Esophagus muscularis mucosa (tissue), 4 donors: ENCODE results near the gene LIN9. TPM values are rescaled to one million over a fixed set of nuclear protein-coding genes. Genes with fewer than 3 reads are reported as not detected.

Experiments
- DNase-seq: peaks from one replicate; pipeline ENCODE4 v3.0.0-alpha.2; 2017; ENCODE audit errors: extremely low spot score
- H3K27ac ChIP-seq, 4 donors: fragments of 200-600 bp; sonication (generic); replicated peaks in 1 of 4; 1 replicate in 3 of 4; 2 replicates in 1 of 4; pipeline ENCODE4 v1.5.1; 2016 to 2019; ENCODE audit warnings: mild to moderate bottlenecking in 1 of 4
- H3K27me3 ChIP-seq, 4 donors: fragments of 200-600 bp; sonication (generic); one replicate each; pipeline versions ENCODE4 v1.5.1 to v1.6.0; 2016 to 2019
- H3K36me3 ChIP-seq, 4 donors: fragments of 200-600 bp; sonication (generic); one replicate each; pipeline ENCODE4 v1.5.1; 2016 to 2019
- H3K4me1 ChIP-seq, 4 donors: fragments of 200-600 bp; sonication (generic); one replicate each; pipeline ENCODE4 v1.5.1; 2016 to 2019
- H3K4me3 ChIP-seq, 4 donors: fragments of 200-600 bp; sonication (generic); 1 replicate in 2 of 4; 2 replicates in 2 of 4; pipeline ENCODE4 v1.5.1; 2016 to 2019; ENCODE audit warnings: mild to moderate bottlenecking in 4 of 4, moderate library complexity in 1 of 4
- H3K9me3 ChIP-seq, 4 donors: fragments of 200-600 bp; sonication (generic); 1 replicate in 3 of 4; 2 replicates in 1 of 4; pipeline ENCODE4 v1.5.1; 2016 to 2019
- EP300 ChIP-seq: sonication (generic); formaldehyde crosslinking; IDR thresholded peaks from one replicate; pipeline ENCODE4 v1.6.1; 2017; ENCODE audit warnings: antibody characterized with exemption
- POLR2A ChIP-seq: fragments of 450-650 bp; IDR thresholded peaks from one replicate; pipeline ENCODE4 v1.6.1; 2017; ENCODE audit warnings: antibody characterized with exemption, moderate library complexity, mild to moderate bottlenecking, low read depth
- POLR2AphosphoS5 ChIP-seq, 2 donors: sonication (generic); formaldehyde crosslinking; IDR thresholded peaks; one replicate each; pipeline ENCODE4 v1.6.1; 2017; ENCODE audit warnings: antibody characterized with exemption in 2 of 2
- WGBS: methylation state at CpG from one replicate; pipeline ENCODE4 v1.1.5; 2018; 5-methylcytosine and 5-hydroxymethylcytosine counted together
- intact Hi-C: fragments of 100-400 bp; cut with DNase I; formaldehyde crosslinking; loops from one replicate; pipeline ENCODE4 v1.15.1; 2023
- total RNA-seq, 4 donors: library from RNA; depleted of rRNA; stranded (reverse); fragments of >200 nt; gene quantifications; one replicate each; pipeline versions ENCODE4 v1.1.0 to v1.2.1, GENCODE V29; 2016
- TF ChIP-seq, protein P1 (sequence below), 3 experiments: fragments of 200-600 bp in 2 of 3; fragments of 450-650 bp in 1 of 3; sonication (generic) in 2 of 3; IDR thresholded peaks; one replicate each; pipeline ENCODE4 v1.5.1; 2017 to 2019; ENCODE audit warnings: antibody characterized with exemption in 3 of 3, mild to moderate bottlenecking in 2 of 3, moderate library complexity in 1 of 3

The LIN9 gene, protein sequence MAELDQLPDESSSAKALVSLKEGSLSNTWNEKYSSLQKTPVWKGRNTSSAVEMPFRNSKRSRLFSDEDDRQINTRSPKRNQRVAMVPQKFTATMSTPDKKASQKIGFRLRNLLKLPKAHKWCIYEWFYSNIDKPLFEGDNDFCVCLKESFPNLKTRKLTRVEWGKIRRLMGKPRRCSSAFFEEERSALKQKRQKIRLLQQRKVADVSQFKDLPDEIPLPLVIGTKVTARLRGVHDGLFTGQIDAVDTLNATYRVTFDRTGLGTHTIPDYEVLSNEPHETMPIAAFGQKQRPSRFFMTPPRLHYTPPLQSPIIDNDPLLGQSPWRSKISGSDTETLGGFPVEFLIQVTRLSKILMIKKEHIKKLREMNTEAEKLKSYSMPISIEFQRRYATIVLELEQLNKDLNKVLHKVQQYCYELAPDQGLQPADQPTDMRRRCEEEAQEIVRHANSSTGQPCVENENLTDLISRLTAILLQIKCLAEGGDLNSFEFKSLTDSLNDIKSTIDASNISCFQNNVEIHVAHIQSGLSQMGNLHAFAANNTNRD
- total RNA-seq: 1 to 10 TPM; 2.1 to 4.6 (median 2.8) TPM

DNA sequence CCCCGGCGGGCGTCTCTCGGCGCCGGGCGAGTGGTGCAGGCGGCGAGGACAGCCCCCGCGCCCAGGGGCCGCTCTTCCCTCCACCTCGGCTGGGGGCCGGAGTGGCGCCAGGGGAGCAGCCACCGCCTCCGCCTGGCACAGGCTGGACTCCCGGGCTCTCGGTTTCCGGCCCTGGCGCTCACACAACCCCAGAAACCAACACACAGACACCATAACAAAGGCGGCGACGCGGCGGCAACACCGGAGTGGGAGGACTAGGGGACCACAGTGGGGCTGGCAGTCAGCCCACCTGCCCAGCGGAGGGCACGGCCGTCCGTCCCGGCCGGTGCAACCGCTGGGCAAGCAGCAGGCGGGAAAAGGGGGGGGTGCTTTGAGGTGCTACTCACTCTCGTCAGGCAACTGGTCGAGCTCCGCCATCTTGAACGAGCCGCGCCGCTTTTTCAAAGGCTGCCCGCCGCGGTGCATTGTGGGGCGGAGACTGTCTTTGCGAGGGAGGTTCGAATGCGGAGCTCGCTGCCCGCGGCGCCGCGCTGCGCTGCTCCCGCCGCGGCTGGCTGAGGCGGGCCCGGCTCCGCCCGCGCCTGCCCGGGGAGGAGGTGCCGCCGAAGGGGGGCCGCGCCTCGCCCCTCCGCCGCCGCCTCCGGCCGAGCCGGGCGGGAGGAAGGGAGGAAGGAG lies at the start of gene LIN9:
LIN9 (minus strand) TSS at position 442 of the 675 bp plus-strand sequence; CDS start at position 417, 25 bp downstream.
- H3K27ac ChIP-seq: peak within 1 kb of the TSS; percentile 75 to 89 (median 76)
- H3K9me3 ChIP-seq: no peaks in the 10 kb centered on the region
- DNase-seq: peak; percentile 97
- peak within 1 kb of the TSS; percentile 67 to 98 (median 92) for H3K4me3 ChIP-seq
- intact Hi-C loops: no loop called here
- peaks cover 12 to 27% (median 18%) of the 10 kb centered on the region in 4 donors for H3K4me1 ChIP-seq
- no peak for TF ChIP-seq EP300
- peak; percentile 4 to 80 for TF ChIP-seq POLR2AphosphoS5 (IDR thresholded peaks at IDR 0.05)
- no peaks in the 10 kb centered on the region for H3K27me3 ChIP-seq
- 0% methylated on average over 5 of the region's 77 CpGs for WGBS
- no peaks in the 10 kb centered on the region for H3K36me3 ChIP-seq

DNA sequence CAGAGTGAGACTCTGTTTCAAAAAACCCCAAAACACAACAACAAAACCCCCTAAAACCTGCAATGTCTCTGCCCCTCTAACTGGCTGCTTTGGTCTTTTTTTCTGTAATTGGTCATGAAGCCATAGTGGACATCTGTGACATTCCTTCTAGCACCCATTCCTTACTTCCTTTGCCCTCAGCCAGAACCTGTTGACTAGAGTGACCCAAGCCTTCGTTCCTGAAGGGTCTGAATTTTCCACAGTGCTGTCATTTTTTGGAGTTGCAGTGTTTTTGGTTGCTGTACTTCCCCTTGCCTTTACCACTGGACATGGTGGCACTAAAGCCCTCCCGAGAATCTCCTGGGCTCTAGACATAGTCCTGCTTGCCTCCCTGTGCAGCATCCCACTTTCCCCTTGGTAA lies 48.5 kb upstream of the LIN9 start:
- H3K27ac ChIP-seq: no peak overlapping the region
- TF ChIP-seq POLR2A: no peak
- TF ChIP-seq POLR2AphosphoS5 (IDR thresholded peaks at IDR 0.05): no peak
- TF ChIP-seq EP300: no peak
- TF ChIP-seq, protein P1, sequence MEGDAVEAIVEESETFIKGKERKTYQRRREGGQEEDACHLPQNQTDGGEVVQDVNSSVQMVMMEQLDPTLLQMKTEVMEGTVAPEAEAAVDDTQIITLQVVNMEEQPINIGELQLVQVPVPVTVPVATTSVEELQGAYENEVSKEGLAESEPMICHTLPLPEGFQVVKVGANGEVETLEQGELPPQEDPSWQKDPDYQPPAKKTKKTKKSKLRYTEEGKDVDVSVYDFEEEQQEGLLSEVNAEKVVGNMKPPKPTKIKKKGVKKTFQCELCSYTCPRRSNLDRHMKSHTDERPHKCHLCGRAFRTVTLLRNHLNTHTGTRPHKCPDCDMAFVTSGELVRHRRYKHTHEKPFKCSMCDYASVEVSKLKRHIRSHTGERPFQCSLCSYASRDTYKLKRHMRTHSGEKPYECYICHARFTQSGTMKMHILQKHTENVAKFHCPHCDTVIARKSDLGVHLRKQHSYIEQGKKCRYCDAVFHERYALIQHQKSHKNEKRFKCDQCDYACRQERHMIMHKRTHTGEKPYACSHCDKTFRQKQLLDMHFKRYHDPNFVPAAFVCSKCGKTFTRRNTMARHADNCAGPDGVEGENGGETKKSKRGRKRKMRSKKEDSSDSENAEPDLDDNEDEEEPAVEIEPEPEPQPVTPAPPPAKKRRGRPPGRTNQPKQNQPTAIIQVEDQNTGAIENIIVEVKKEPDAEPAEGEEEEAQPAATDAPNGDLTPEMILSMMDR (IDR thresholded peaks at IDR 0.05): no peak
- no peak overlapping the region for H3K4me3 ChIP-seq
- peaks cover 31 to 69% (median 38%) of the 10 kb centered on the region in 4 donors for H3K36me3 ChIP-seq
- WGBS: 98% methylated on average over 2 of the region's 2 CpGs
- H3K27me3 ChIP-seq: no peaks in the 10 kb centered on the region
- peaks cover 0 to 26% (median 6%) of the 10 kb centered on the region in 4 donors for H3K4me1 ChIP-seq
- intact Hi-C loops: no loop called here
- no peak for DNase-seq
- H3K9me3 ChIP-seq: no peaks in the 10 kb centered on the region

DNA sequence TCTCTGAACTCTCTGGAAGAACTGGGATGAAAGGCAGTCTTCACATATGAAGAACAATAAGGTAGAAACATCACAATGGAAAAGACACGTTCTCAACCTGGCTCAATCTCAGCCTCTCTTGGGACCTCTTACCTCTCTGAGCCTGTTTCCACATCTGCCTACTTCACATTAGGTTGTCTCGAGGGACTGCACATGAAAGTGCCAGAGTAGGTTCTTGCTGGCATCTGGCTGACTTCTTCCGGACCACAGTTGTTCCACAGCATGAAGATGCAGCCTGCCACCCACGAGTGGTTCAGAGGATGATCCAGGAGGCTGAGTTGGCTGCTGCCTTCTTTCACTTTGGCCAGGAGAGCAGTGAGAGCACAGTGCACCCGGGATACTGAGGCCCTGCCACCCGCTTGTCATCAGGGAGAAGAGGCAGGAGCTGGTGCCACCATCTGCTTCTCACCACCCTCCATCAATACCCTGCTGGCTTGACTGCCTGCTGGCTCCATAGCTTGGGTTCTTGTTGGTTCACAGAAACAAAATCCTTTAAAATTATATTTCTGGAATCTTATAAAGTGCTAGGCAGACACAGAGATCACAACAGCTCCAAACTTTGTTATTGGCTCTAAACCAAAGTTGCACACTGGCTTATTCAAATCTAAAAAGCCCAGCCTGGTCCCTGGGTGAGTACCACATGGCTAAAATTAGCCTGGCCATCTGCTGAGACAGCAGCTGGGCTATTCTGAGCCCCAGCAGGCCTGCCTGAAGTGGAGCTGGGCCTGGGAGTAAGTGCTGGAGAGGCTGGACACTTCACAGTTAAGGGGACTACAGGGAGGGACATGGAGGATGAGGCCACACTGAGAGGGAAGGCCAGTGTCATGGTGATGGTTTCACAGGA lies 46.9 kb upstream of the LIN9 start:
- no peak for DNase-seq
- 94% methylated on average over 3 of the region's 6 CpGs for WGBS
- Histone ChIP-seq H3K36me3 (peaks cover 17 to 54% (median 23%) of the 10 kb centered on the region in 4 donors), H3K9me3 (no peaks in the 10 kb centered on the region), H3K4me3 (no peak overlapping the region), H3K4me1 (peaks cover 0 to 26% (median 6%) of the 10 kb centered on the region in 4 donors), H3K27me3 (no peaks in the 10 kb centered on the region), H3K27ac (no peak overlapping the region)
- TF ChIP-seq, protein P1 (IDR thresholded peaks at IDR 0.05): no peak
- no peak for TF ChIP-seq EP300
- TF ChIP-seq POLR2AphosphoS5 (IDR thresholded peaks at IDR 0.05): no peak
- no peak for TF ChIP-seq POLR2A
- intact Hi-C loops: no loop called here

DNA sequence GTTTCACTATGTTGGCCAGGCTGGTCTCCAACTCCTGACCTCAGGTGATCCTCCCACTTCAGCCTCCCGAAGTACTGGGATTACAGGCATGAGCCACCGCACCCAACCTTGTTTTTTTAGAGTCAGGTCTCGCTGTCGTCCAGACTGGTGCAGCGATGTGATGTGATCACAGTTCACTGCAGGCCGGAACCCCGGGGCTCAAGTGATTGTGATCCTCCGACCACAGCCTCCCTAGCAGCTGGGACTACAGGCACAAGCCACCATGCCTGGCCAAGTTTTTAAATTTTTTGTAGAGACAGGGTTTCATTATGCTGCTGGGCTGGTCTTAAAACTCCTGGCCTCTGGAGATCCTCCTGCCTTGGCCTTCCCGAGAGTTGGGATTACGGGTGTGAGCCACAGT lies 46.1 kb upstream of the LIN9 start:
- Histone ChIP-seq H3K9me3 (no peaks in the 10 kb centered on the region), H3K4me3 (no peak overlapping the region), H3K36me3 (peaks cover 12 to 45% (median 14%) of the 10 kb centered on the region in 4 donors), H3K27ac (no peak overlapping the region), H3K27me3 (no peaks in the 10 kb centered on the region), H3K4me1 (peaks cover 0 to 26% (median 6%) of the 10 kb centered on the region in 4 donors)
- TF ChIP-seq POLR2AphosphoS5 (IDR thresholded peaks at IDR 0.05): no peak
- TF ChIP-seq, protein P1 (IDR thresholded peaks at IDR 0.05): no peak
- no peak for TF ChIP-seq EP300
- no peak for TF ChIP-seq POLR2A
- intact Hi-C loops: no loop called here
- 97% methylated on average over 9 of the region's 10 CpGs for WGBS
- DNase-seq: no peak
